ENCODE results near the gene MYL4. TPM values are rescaled to one million over a fixed set of nuclear protein-coding genes. Genes with fewer than 3 reads are reported as not detected.

MYL4 gene
- total RNA-seq, 1 experiment from 2014 or later: 0.66 TPM

GRCh38 chr17:47212458-47212857 is 3.3 kb downstream of the MYL4 start:
- peaks cover 12% of the 10 kb centered on the region in 2 experiments; a peak in 3 of 4 replicates for H3K4me1 Mint-ChIP-seq

More at GRCh38 chr17:47212458-47212857, 3.3 kb downstream of the MYL4 start:
- TF ChIP-seq CTCF (conservative IDR thresholded peaks at IDR 0.05): no peak
- H4K20me1 ChIP-seq (ENCODE audit: control insufficient read depth, insufficient read depth, insufficient read length): no peaks in the 10 kb centered on the region
- no peak overlapping the region for H3K18ac ChIP-seq (ENCODE audit: insufficient read length, low read depth, low read length)
- H2BK5ac ChIP-seq (ENCODE audit: insufficient read length, low read length): no peak overlapping the region
- no CpG with 5 or more reads among the region's 2 CpGs for WGBS (ENCODE audit: extremely low coverage, insufficient read length, low lambda C conversion rate)
- H3K9me3 ChIP-seq (ENCODE audit: control insufficient read depth, low read depth, low read length): no peaks in the 10 kb centered on the region
- H3K27ac ChIP-seq (ENCODE audit: insufficient read length, low read depth, low read length): no peak overlapping the region
- no peak overlapping the region for H4K5ac ChIP-seq (ENCODE audit: insufficient read length, low read depth, low read length)
- H3K4me2 ChIP-seq (ENCODE audit: insufficient read depth, insufficient read length, low read length): no peak overlapping the region
- no peak overlapping the region for H3K23ac ChIP-seq (ENCODE audit: insufficient read length, low read depth, low read length)
- no peak overlapping the region for H3T11ph ChIP-seq (ENCODE audit: low read length)
- H3K9ac ChIP-seq (ENCODE audit: extremely low read depth, insufficient read length, low read length): no peak overlapping the region
- no peak overlapping the region for H2BK15ac ChIP-seq (ENCODE audit: low read depth, low read length)
- no peaks in the 10 kb centered on the region for H3K9me3 Mint-ChIP-seq
- no peak overlapping the region for H4K91ac ChIP-seq (ENCODE audit: insufficient read length, low read depth, low read length)
- H2BK20ac ChIP-seq (ENCODE audit: low read depth, low read length, poor library complexity, severe bottlenecking): no peak overlapping the region
- no peak overlapping the region for H3K14ac ChIP-seq (ENCODE audit: insufficient read depth, low read length)
- H3K79me2 ChIP-seq (ENCODE audit: insufficient read depth, low read length): no peaks in the 10 kb centered on the region
- H3K79me1 ChIP-seq (ENCODE audit: insufficient read depth, low read depth, low read length, poor library complexity, severe bottlenecking): no peaks in the 10 kb centered on the region
- no peak overlapping the region for H2BK120ac ChIP-seq (ENCODE audit: low read depth, low read length, poor library complexity, severe bottlenecking)
- no peak overlapping the region for H3K56ac ChIP-seq (ENCODE audit: insufficient read length, low read depth, low read length)
- no peak overlapping the region for H4K8ac ChIP-seq (replicated peaks; ENCODE audit: insufficient read length, low read depth, low read length)
- H3K4me3 Mint-ChIP-seq: no peak overlapping the region
- no peak overlapping the region for H2AFZ ChIP-seq (ENCODE audit: low read length)
- no peak for DNase-seq
- no peak overlapping the region for H3K27ac Mint-ChIP-seq
- H3K27me3 ChIP-seq (ENCODE audit: insufficient read depth, low read length): no peaks in the 10 kb centered on the region
- no peaks in the 10 kb centered on the region for H3K4me1 ChIP-seq (ENCODE audit: insufficient read depth, low read length)
- no peaks in the 10 kb centered on the region for H3K36me3 Mint-ChIP-seq (ENCODE audit: insufficient read depth in 1 of 3, low read depth in 3 of 3)
- H3K27me3 Mint-ChIP-seq (ENCODE audit: low read depth): peaks cover 2% of the 10 kb centered on the region
- H3K23me2 ChIP-seq (ENCODE audit: insufficient read length, low read depth, low read length, poor library complexity, severe bottlenecking): no peaks in the 10 kb centered on the region
- no peak overlapping the region for H3K4ac ChIP-seq (ENCODE audit: low read depth, low read length)
- no peak overlapping the region for H2AK5ac ChIP-seq (ENCODE audit: insufficient read length, low read length)
- H2BK12ac ChIP-seq (ENCODE audit: insufficient read length, low read depth, low read length): no peak overlapping the region
